GM23338 (cell line): ENCODE measurements around the gene LRRC28. TPM values are rescaled to one million over a fixed set of nuclear protein-coding genes. Genes with fewer than 3 reads are reported as not detected.

ENCODE experiments used
- ATAC-seq: fragments of 200-7000 bp; cut with Tn5 transposase; 3 replicates; pipeline ENCODE4 v1.9.1; 2020
- DNase-seq: peaks from one replicate; pipeline ENCODE4 v3.0.0-alpha.2; 2015; ENCODE audit warnings: low spot score
- H2AFZ ChIP-seq: fragments of 200-600 bp; sonication (generic); 2 replicates; pipeline ENCODE4 v1.8.0; 2016; ENCODE audit warnings: antibody characterized with exemption, mild to moderate bottlenecking, moderate library complexity
- H3F3A ChIP-seq: fragments of 200-600 bp; sonication (generic); replicated peaks from 2 replicates; pipeline ENCODE4 v1.8.0; 2017; ENCODE audit warnings: antibody characterized with exemption, mixed run types, low read depth
- H3K27ac ChIP-seq: fragments of 200-600 bp; sonication (generic); 2 replicates; pipeline ENCODE4 v1.6.1; 2016; ENCODE audit warnings: low read depth
- H3K27me3 ChIP-seq: fragments of 200-600 bp; sonication (generic); 2 replicates; pipeline ENCODE4 v1.8.0; 2016; ENCODE audit warnings: mild to moderate bottlenecking, mixed run types, moderate library complexity; ENCODE audit not compliant: insufficient read depth
- H3K36me3 ChIP-seq: fragments of 200-600 bp; sonication (generic); 2 replicates; pipeline ENCODE4 v1.8.0; 2016; ENCODE audit warnings: mild to moderate bottlenecking; ENCODE audit not compliant: insufficient read depth
- H3K4me1 ChIP-seq: fragments of 200-600 bp; sonication (generic); 2 replicates; pipeline ENCODE4 v1.8.0; 2016; ENCODE audit warnings: mild to moderate bottlenecking, moderate library complexity; ENCODE audit not compliant: insufficient read depth
- H3K4me2 ChIP-seq: fragments of 200-600 bp; sonication (generic); 2 replicates; pipeline ENCODE4 v1.7.1; 2017; ENCODE audit warnings: mixed run types
- H3K4me3 ChIP-seq: fragments of 200-600 bp; sonication (generic); 2 replicates; pipeline ENCODE4 v1.6.1; 2016; ENCODE audit warnings: mixed run types
- H3K79me2 ChIP-seq: fragments of 200-600 bp; sonication (generic); replicated peaks from 2 replicates; pipeline ENCODE4 v1.8.0; 2017; ENCODE audit warnings: mild to moderate bottlenecking; ENCODE audit not compliant: insufficient read depth
- H3K9me2 ChIP-seq: fragments of 200-600 bp; sonication (generic); 2 replicates; pipeline ENCODE4 v1.8.0; 2017; ENCODE audit not compliant: insufficient read depth
- H4K20me1 ChIP-seq: fragments of 200-600 bp; sonication (generic); replicated peaks from 2 replicates; pipeline ENCODE4 v1.8.0; 2017; ENCODE audit warnings: mild to moderate bottlenecking; ENCODE audit not compliant: insufficient read depth
- H3K27ac Mint-ChIP-seq: 2 replicates; pipeline ENCODE4 v1.8.0; 2020; ENCODE audit warnings: inconsistent platforms, mild to moderate bottlenecking, moderate library complexity, mixed read lengths
- H3K27me3 Mint-ChIP-seq: 3 replicates; pipeline ENCODE4 v1.8.0; 2022; ENCODE audit warnings: low read depth, mild to moderate bottlenecking, moderate library complexity, mixed read lengths, inconsistent platforms; ENCODE audit not compliant: insufficient read depth, poor library complexity
- H3K36me3 Mint-ChIP-seq: 3 replicates; pipeline ENCODE4 v1.8.0; 2021; ENCODE audit warnings: low read depth, mild to moderate bottlenecking, inconsistent platforms, moderate library complexity, mixed read lengths
- H3K4me1 Mint-ChIP-seq: 3 replicates; pipeline ENCODE4 v1.8.0; 2020; ENCODE audit warnings: mild to moderate bottlenecking, inconsistent platforms, mixed read lengths
- H3K4me3 Mint-ChIP-seq: 3 replicates; pipeline ENCODE4 v1.8.0; 2021; ENCODE audit warnings: moderate library complexity, mild to moderate bottlenecking, inconsistent platforms, mixed read lengths
- H3K9me3 Mint-ChIP-seq: 3 replicates; pipeline ENCODE4 v1.8.0; 2020; ENCODE audit warnings: moderate library complexity, mild to moderate bottlenecking, inconsistent platforms, mixed read lengths
- CREB1 ChIP-seq: fragments of 250-450 bp; sonication (Bioruptor Pico); IDR thresholded peaks from 2 replicates; pipeline ENCODE4 v1.5.0; 2020; ENCODE audit warnings: low read depth, mild to moderate bottlenecking, moderate library complexity
- EZH2 ChIP-seq: fragments of 200-600 bp; sonication (generic); IDR thresholded peaks from one replicate; pipeline ENCODE4 v1.8.0; 2017; ENCODE audit warnings: antibody characterized with exemption, mild to moderate bottlenecking, low read depth; ENCODE audit not compliant: unreplicated experiment
- EZH2phosphoT487 ChIP-seq: fragments of 200-600 bp; sonication (generic); IDR thresholded peaks from one replicate; pipeline ENCODE4 v1.8.1; 2018; ENCODE audit warnings: antibody characterized with exemption; ENCODE audit not compliant: unreplicated experiment
- JUNB ChIP-seq: IDR thresholded peaks from one replicate; pipeline ENCODE4 v1.6.1; 2016; ENCODE audit warnings: antibody characterized with exemption; ENCODE audit not compliant: unreplicated experiment
- NANOG ChIP-seq: IDR thresholded peaks from 2 replicates; pipeline ENCODE4 v1.6.1; 2016; ENCODE audit warnings: antibody characterized with exemption, borderline replicate concordance
- POLR2AphosphoS5 ChIP-seq: IDR thresholded peaks from 2 replicates; pipeline ENCODE4 v1.6.1; 2016; ENCODE audit warnings: antibody characterized with exemption, low read depth
- STAT1 ChIP-seq: IDR thresholded peaks from one replicate; pipeline ENCODE4 v1.6.1; 2016; ENCODE audit warnings: antibody characterized with exemption; ENCODE audit not compliant: unreplicated experiment
- ZNF114 ChIP-seq: fragments of 250-450 bp; sonication (Bioruptor Pico); IDR thresholded peaks from 2 replicates; pipeline ENCODE4 v1.5.0; 2020; ENCODE audit warnings: mild to moderate bottlenecking, moderate library complexity
- ZNF331 ChIP-seq: fragments of 250-450 bp; sonication (Bioruptor Pico); IDR thresholded peaks from 2 replicates; pipeline ENCODE4 v1.5.0; 2020; ENCODE audit warnings: low read depth, mild to moderate bottlenecking, moderate library complexity
- polyA plus RNA-seq: library from polyadenylated mRNA; unstranded; fragments of >200 nt; fragmentation: Nextera tagmentation; extraction: Ambion mirVana; gene quantifications from 2 replicates; pipeline ENCODE4 v1.2.1, GENCODE V29; 2016
- total RNA-seq: library from RNA; depleted of rRNA; stranded (reverse); fragments of >200 nt; shearing (Covaris generic); gene quantifications from 2 replicates; pipeline ENCODE4 v1.2.3, GENCODE V29; 2014
- TF ChIP-seq, protein P1 (sequence below): IDR thresholded peaks from one replicate; pipeline ENCODE4 v1.6.1; 2018; ENCODE audit warnings: antibody characterized with exemption; ENCODE audit not compliant: unreplicated experiment
- TF ChIP-seq, protein P2 (sequence below): fragments of 250-450 bp; sonication (Bioruptor Pico); IDR thresholded peaks from 2 replicates; pipeline ENCODE4 v1.5.0; 2020; ENCODE audit warnings: mild to moderate bottlenecking, moderate library complexity
- TF ChIP-seq, protein P3 (sequence below): IDR thresholded peaks from 2 replicates; pipeline ENCODE4 v1.6.1; 2016; ENCODE audit warnings: antibody characterized with exemption
- TF ChIP-seq, protein P4 (sequence below), 2 experiments: fragments of 200-600 bp in 1 of 2; sonication (generic) in 1 of 2; conservative IDR thresholded peaks; 2 replicates each; pipeline versions ENCODE4 v1.5.1 to v1.6.1; 2016 to 2017; ENCODE audit warnings: antibody characterized with exemption in 2 of 2, low read depth in 2 of 2, mild to moderate bottlenecking in 2 of 2, moderate library complexity in 1 of 2

Gene LRRC28
- total and polyA plus RNA-seq, 2 experiments from 2014 or later: 12.9 to 28.4 TPM

DNA sequence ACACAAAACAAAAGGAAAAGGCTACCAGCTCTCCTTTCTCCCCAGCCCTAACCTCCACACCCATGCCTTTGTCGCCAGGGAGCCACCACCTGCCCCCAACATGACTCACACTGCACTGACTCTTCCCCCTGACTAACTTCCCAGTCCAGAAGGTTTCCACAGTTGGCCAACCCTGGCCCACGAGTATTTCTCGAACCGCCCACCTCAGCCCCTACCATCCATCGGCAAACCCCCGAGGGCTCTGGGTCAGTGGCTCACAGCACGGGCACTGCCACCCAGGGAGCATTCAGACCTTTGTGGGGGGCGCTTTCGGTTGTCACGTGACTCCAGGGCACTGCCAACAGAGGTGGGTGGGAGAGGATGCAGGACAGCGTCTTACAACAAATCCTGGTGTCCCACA lies 152.3 kb downstream of the LRRC28 start:
- Histone ChIP-seq H3K27ac (no peak overlapping the region), H3K36me3 (no peaks in the 10 kb centered on the region), H3K4me3 (no peak overlapping the region), H3K79me2 (no peaks in the 10 kb centered on the region), H3K9me2 (no peaks in the 10 kb centered on the region), H3F3A (no peaks in the 10 kb centered on the region), H3K4me2 (no peak overlapping the region), H2AFZ (no peak overlapping the region), H3K4me1 (no peaks in the 10 kb centered on the region), H3K27me3 (no peaks in the 10 kb centered on the region), H4K20me1 (no peaks in the 10 kb centered on the region)
- H3K27ac Mint-ChIP-seq: no peak overlapping the region
- peaks cover 15% of the 10 kb centered on the region for H3K4me1 Mint-ChIP-seq
- TF ChIP-seq EZH2phosphoT487 (no peak), ZNF114 (no peak), POLR2AphosphoS5 (no peak), JUNB (no peak), NANOG (no peak), ZNF331 (CRISPR knock-in tag) (no peak), EZH2 (no peak), STAT1 (no peak), CREB1 (CRISPR knock-in tag) (no peak)
- TF ChIP-seq, protein P1, sequence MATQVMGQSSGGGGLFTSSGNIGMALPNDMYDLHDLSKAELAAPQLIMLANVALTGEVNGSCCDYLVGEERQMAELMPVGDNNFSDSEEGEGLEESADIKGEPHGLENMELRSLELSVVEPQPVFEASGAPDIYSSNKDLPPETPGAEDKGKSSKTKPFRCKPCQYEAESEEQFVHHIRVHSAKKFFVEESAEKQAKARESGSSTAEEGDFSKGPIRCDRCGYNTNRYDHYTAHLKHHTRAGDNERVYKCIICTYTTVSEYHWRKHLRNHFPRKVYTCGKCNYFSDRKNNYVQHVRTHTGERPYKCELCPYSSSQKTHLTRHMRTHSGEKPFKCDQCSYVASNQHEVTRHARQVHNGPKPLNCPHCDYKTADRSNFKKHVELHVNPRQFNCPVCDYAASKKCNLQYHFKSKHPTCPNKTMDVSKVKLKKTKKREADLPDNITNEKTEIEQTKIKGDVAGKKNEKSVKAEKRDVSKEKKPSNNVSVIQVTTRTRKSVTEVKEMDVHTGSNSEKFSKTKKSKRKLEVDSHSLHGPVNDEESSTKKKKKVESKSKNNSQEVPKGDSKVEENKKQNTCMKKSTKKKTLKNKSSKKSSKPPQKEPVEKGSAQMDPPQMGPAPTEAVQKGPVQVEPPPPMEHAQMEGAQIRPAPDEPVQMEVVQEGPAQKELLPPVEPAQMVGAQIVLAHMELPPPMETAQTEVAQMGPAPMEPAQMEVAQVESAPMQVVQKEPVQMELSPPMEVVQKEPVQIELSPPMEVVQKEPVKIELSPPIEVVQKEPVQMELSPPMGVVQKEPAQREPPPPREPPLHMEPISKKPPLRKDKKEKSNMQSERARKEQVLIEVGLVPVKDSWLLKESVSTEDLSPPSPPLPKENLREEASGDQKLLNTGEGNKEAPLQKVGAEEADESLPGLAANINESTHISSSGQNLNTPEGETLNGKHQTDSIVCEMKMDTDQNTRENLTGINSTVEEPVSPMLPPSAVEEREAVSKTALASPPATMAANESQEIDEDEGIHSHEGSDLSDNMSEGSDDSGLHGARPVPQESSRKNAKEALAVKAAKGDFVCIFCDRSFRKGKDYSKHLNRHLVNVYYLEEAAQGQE: no peak
- TF ChIP-seq, protein P2, sequence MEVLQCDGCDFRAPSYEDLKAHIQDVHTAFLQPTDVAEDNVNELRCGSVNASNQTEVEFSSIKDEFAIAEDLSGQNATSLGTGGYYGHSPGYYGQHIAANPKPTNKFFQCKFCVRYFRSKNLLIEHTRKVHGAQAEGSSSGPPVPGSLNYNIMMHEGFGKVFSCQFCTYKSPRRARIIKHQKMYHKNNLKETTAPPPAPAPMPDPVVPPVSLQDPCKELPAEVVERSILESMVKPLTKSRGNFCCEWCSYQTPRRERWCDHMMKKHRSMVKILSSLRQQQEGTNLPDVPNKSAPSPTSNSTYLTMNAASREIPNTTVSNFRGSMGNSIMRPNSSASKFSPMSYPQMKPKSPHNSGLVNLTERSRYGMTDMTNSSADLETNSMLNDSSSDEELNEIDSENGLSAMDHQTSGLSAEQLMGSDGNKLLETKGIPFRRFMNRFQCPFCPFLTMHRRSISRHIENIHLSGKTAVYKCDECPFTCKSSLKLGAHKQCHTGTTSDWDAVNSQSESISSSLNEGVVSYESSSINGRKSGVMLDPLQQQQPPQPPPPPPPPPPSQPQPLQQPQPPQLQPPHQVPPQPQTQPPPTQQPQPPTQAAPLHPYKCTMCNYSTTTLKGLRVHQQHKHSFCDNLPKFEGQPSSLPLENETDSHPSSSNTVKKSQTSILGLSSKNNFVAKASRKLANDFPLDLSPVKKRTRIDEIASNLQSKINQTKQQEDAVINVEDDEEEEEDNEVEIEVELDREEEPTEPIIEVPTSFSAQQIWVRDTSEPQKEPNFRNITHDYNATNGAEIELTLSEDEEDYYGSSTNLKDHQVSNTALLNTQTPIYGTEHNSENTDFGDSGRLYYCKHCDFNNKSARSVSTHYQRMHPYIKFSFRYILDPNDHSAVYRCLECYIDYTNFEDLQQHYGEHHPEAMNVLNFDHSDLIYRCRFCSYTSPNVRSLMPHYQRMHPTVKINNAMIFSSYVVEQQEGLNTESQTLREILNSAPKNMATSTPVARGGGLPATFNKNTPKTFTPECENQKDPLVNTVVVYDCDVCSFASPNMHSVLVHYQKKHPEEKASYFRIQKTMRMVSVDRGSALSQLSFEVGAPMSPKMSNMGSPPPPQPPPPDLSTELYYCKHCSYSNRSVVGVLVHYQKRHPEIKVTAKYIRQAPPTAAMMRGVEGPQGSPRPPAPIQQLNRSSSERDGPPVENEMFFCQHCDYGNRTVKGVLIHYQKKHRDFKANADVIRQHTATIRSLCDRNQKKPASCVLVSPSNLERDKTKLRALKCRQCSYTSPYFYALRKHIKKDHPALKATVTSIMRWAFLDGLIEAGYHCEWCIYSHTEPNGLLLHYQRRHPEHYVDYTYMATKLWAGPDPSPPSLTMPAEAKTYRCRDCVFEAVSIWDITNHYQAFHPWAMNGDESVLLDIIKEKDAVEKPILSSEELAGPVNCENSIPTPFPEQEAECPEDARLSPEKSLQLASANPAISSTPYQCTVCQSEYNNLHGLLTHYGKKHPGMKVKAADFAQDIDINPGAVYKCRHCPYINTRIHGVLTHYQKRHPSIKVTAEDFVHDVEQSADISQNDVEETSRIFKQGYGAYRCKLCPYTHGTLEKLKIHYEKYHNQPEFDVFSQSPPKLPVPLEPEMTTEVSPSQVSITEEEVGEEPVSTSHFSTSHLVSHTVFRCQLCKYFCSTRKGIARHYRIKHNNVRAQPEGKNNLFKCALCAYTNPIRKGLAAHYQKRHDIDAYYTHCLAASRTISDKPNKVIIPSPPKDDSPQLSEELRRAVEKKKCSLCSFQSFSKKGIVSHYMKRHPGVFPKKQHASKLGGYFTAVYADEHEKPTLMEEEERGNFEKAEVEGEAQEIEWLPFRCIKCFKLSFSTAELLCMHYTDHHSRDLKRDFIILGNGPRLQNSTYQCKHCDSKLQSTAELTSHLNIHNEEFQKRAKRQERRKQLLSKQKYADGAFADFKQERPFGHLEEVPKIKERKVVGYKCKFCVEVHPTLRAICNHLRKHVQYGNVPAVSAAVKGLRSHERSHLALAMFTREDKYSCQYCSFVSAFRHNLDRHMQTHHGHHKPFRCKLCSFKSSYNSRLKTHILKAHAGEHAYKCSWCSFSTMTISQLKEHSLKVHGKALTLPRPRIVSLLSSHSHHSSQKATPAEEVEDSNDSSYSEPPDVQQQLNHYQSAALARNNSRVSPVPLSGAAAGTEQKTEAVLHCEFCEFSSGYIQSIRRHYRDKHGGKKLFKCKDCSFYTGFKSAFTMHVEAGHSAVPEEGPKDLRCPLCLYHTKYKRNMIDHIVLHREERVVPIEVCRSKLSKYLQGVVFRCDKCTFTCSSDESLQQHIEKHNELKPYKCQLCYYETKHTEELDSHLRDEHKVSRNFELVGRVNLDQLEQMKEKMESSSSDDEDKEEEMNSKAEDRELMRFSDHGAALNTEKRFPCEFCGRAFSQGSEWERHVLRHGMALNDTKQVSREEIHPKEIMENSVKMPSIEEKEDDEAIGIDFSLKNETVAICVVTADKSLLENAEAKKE (CRISPR knock-in tag): no peak
- TF ChIP-seq, protein P3, sequence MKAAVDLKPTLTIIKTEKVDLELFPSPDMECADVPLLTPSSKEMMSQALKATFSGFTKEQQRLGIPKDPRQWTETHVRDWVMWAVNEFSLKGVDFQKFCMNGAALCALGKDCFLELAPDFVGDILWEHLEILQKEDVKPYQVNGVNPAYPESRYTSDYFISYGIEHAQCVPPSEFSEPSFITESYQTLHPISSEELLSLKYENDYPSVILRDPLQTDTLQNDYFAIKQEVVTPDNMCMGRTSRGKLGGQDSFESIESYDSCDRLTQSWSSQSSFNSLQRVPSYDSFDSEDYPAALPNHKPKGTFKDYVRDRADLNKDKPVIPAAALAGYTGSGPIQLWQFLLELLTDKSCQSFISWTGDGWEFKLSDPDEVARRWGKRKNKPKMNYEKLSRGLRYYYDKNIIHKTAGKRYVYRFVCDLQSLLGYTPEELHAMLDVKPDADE: no peak
- TF ChIP-seq, protein P4, sequence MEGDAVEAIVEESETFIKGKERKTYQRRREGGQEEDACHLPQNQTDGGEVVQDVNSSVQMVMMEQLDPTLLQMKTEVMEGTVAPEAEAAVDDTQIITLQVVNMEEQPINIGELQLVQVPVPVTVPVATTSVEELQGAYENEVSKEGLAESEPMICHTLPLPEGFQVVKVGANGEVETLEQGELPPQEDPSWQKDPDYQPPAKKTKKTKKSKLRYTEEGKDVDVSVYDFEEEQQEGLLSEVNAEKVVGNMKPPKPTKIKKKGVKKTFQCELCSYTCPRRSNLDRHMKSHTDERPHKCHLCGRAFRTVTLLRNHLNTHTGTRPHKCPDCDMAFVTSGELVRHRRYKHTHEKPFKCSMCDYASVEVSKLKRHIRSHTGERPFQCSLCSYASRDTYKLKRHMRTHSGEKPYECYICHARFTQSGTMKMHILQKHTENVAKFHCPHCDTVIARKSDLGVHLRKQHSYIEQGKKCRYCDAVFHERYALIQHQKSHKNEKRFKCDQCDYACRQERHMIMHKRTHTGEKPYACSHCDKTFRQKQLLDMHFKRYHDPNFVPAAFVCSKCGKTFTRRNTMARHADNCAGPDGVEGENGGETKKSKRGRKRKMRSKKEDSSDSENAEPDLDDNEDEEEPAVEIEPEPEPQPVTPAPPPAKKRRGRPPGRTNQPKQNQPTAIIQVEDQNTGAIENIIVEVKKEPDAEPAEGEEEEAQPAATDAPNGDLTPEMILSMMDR (conservative IDR thresholded peaks at IDR 0.05; ENCODE audit: low read depth in 2 of 2): no peak
- H3K4me3 Mint-ChIP-seq: no peak overlapping the region
- H3K9me3 Mint-ChIP-seq: no peaks in the 10 kb centered on the region
- no peak for ATAC-seq
- no peaks in the 10 kb centered on the region; the same call in 2 of the 3 replicates for H3K36me3 Mint-ChIP-seq
- DNase-seq: no peak
- H3K27me3 Mint-ChIP-seq: peaks cover 4% of the 10 kb centered on the region
